HG02938 (cell line): ENCODE results near the gene MTRF1.
A peak's percentile ranks its signal among the peaks of the same experiment; 100 is the strongest.

Experiments used
- ATAC-seq: cut with Tn5 transposase; IDR thresholded peaks from one replicate; pipeline ENCODE4 v1.9.1; 2021; ENCODE audit warnings: mild to moderate bottlenecking, moderate library complexity; ENCODE audit not compliant: unreplicated experiment

MTRF1 gene

GRCh38 chr13:41231025-41231677, 32.2 kb downstream of the MTRF1 start:
- ATAC-seq, result no peak

GRCh38 chr13:41229356-41229755, 34.0 kb downstream of the MTRF1 start:
- ATAC-seq, result no peak

GRCh38 chr13:41224113-41225110, 39.0 kb downstream of the MTRF1 start:
- no peak for ATAC-seq

- ATAC-seq, result peak; percentile 70
Observed at GRCh38 chr13:41222259-41222852, 41.0 kb downstream of the MTRF1 start.

- no peak for ATAC-seq
Observed at GRCh38 chr13:41220401-41220800, 43.0 kb downstream of the MTRF1 start.

GRCh38 chr13:41216160-41216559, 47.2 kb downstream of the MTRF1 start:
- no peak for ATAC-seq

GRCh38 chr13:41213919-41214318, 49.5 kb downstream of the MTRF1 start:
- no peak for ATAC-seq

- ATAC-seq, result no peak
Observed at GRCh38 chr13:41213316-41213715, 50.1 kb downstream of the MTRF1 start.

GRCh38 chr13:41212881-41213280, 50.5 kb downstream of the MTRF1 start:
- no peak for ATAC-seq

GRCh38 chr13:41211062-41211461, 52.3 kb downstream of the MTRF1 start:
- no peak for ATAC-seq

- no peak for ATAC-seq
Observed at GRCh38 chr13:41206467-41206866, 56.9 kb downstream of the MTRF1 start.

- ATAC-seq, result no peak
Observed at GRCh38 chr13:41203810-41204209, 59.6 kb downstream of the MTRF1 start.

- no peak for ATAC-seq
Observed at GRCh38 chr13:41200126-41200525, 63.2 kb downstream of the MTRF1 start.

- ATAC-seq, result peak; percentile 76
Observed at GRCh38 chr13:41199526-41199925, 63.9 kb downstream of the MTRF1 start.

GRCh38 chr13:41199079-41199478, 64.3 kb downstream of the MTRF1 start:
- peak; percentile 5 for ATAC-seq

GRCh38 chr13:41196620-41197019, 66.8 kb downstream of the MTRF1 start:
- ATAC-seq, result no peak

- ATAC-seq, result no peak
Observed at GRCh38 chr13:41196011-41196410, 67.4 kb downstream of the MTRF1 start.

- peak; percentile 92 for ATAC-seq
Observed at GRCh38 chr13:41193919-41194824, 69.2 kb downstream of the MTRF1 start, which contains the start of gene KBTBD7. TSS of gene KBTBD7 (minus strand) at chr13:41194569. CDS start at chr13:41194257, 312 bp downstream.

- no peak for ATAC-seq
Observed at GRCh38 chr13:41193469-41193868, 69.9 kb downstream of the MTRF1 start.

GRCh38 chr13:41188584-41188983, 74.8 kb downstream of the MTRF1 start:
- ATAC-seq, result no peak
